ENCODE data around the gene CCSER1.

CCSER1 gene

DNA sequence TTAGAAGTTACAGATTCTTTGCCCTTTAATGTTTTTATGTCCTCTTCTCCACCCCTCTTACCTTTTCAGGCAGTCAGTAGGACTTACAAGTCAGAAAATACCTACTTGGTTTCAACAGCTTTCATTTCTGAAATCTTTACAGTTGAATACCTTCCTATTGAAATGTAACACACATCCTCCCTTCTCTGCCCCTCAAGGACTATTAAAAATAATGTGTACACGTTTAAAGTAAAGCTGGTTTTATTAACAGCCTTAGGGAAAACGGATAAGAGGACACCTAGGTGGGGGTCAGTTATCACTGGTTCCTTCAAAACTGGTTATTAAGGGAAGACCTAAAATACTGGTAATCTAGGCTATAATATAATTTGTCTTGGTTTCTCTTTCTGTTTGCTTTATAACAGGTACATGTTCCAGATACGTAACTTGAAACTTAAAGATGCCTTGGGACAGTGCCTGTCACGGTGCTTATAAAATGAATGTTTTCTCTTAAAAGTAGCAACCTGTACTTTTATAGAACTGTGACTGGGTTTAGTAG is 1.8 kb downstream of the CCSER1 start:
- no peak for DNase-seq

DNA sequence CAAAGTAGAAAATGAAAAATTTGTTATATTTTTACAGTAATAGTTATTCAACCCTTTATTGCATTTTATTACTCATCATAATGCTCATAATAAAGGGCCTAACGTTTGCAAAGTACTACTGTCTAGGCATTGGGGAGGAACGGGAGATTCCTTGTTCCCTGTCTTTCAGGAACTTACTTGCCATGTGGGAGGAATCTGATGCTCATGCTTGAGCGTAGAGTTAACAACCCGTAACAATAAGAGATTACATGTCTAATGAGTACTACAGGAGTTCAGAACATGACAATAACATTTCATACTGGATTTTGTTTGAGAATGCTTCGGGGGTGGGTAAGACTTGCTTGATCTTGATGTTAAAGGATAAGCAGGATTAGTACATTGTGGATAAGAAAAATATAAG is 2.9 kb downstream of the CCSER1 start:
- no peak for DNase-seq

DNA sequence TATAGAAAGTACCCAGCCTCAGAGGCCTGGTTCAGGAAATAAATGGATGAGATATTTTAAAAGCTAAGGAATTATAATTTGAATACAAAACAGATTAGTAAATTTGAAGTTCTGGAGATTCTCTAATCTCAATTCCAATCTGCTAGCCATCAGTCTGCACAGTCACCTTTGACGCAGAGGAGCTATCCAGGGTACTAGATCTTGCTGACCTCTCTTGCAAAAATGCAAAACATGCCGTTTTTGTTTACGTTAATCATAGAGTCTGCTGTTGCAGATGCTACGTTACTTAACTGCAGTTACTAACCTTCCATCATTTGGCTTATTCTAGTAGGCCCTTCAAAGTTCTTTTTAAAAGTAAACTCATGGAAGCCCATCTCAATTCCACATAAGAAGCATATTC is 10.4 kb downstream of the CCSER1 start:
- no peak for DNase-seq

DNA sequence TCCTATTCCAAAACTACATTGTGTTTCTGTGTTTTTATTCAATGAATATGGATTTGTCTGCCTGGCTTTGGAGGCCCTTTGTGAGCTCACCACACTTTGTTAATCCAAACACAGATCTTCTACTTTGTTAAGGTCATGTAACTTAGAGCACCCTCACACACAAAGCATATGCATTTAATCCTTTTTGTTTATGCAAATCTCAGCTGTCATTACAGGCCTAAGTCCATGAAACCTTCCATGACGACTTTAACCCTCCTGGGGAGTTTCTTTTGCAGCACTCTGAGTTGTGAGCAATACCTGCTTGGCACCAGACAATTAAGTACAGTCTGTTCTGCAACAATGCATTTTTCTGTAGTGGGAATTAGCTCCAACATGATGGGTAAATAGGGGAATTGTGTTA is 14.9 kb downstream of the CCSER1 start:
- DNase-seq, result no peak

DNA sequence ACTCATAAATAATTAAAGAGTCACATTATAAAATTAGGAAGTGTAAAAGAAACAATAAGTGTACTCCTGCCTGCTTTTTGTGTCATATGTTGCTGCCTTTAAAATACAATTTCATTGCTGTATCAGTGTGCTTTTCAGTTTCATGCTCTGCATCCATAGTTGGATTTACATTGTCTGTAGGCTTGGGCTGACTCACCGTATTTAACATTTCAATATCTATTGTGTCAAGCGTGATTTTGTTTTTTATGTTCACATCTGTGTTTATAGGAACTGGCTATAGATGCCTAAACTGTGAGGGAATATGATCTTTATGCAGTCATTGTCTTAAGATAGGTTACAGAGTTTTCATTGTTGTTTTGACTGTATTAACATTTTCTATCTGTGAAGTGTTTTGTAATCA is 18.1 kb downstream of the CCSER1 start:
- DNase-seq, result no peak

DNA sequence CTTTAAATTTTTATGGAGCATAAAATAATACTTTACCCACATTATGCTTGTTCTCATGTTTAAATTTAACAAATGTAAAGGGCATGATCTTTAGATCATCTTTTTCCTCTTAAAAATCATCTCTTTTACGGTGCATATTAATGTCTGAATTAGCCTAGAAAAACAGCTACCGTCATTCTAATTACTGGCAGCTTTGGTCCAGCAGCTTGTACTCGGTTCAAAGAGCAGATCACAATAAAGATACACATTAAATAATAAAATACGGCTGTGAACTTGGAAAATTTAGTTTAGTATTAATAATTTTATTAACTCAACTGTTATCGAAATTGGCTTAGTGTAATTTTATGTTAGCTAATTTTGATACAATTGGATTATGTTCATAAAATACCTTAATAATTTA is 19.1 kb downstream of the CCSER1 start:
- no peak for DNase-seq

DNA sequence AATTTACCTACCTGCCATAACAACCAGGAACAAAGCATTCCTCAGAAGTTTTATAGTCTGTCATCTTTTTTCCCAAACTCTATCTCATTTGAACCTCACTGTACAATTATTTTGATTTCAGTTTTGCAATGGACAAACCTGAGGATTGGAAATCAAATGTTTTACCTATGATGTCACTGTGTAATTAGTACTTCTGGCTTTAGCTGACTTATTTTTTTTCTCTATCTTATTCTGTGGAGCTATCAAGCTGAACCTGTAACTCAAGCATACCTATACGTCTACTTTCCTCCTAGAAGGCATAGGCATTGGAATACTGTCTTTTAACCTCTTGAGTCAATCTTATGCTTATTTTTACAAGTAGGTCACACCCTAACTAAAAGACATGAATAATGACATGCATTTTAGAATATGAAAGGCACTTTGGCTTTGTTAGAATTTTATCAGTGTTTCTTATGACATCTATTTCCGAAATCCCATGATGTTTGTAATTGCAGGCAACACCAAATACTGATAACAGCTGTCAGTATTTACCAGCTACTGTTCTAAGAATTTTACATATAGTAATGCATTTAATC is 21.5 kb downstream of the CCSER1 start:
- DNase-seq, result no peak

DNA sequence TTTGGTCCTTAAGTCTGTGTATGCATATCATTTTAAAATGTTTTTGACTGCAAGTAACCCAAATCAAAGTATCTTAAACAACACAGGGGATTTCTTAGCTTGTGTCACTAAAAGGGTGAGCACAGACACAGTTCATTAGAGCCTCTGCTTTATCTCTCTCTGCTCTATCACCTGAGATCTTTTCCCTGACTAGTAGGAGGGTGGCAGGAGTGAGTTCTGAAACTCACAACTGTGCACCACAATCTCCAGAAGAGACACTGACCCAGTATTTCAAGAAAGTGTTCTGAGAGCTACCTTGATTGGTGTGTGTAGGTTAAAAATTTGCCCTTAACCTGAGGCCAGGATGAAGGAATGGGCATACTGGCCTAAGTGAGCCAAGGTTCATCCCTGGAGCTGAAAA is 24.8 kb downstream of the CCSER1 start:
- DNase-seq, result no peak

DNA sequence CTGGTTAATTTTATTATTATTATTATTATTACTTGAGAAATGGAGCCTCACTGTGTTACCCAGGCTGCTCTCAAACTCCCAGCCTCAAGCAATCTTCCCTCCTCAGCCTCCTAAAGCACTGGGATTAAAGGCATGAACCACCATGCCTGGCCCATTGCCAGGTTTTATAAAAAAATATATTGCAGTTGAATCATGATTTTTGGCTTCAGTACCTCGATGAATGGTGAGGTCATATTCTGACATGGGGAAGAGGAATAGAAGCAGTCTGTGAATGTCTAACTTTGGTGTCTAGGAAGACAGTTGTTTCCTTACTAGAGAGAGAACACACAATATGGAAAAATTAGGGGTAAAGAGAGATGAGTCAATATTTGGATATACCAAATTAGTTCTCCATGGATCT is 32.0 kb downstream of the CCSER1 start:
- DNase-seq, result no peak

DNA sequence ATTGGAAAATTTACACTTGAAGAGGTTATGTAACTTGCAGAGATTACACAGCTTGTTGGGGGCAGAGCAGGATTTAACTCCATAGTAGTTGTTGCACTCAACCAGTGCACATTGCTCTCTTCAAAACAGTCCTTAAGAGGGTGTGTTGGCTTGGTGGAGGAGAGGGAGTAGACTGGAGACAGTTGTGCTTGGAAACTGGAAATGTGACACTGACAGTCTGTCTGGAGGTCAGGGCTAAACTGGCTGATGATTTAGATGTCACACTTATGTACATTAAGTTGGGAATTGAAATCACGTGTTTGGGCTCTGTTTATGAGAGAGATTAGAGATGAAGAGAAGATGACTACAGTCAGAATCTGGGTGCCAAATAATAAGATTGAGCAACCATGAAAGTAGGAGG is 32.9 kb downstream of the CCSER1 start:
- DNase-seq, result no peak

DNA sequence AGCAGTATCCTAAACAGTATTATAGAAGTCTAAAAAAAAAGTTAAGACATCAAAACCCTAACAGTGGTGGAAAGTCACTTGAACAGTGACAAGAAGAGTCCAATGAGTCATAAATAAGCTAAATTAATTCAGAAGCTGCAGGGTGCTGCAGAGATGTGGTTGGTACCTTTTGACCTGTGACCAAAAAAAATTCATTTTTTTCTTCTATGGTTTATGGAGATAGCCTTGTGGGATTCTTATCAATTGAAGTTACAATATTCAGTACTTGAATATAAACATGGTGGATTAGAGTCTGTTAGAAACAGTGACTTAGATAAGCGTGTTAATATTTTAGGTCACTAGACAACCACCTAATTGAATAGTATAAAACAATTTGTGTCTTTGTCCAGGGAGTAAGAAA is 35.4 kb downstream of the CCSER1 start:
- DNase-seq, result no peak

DNA sequence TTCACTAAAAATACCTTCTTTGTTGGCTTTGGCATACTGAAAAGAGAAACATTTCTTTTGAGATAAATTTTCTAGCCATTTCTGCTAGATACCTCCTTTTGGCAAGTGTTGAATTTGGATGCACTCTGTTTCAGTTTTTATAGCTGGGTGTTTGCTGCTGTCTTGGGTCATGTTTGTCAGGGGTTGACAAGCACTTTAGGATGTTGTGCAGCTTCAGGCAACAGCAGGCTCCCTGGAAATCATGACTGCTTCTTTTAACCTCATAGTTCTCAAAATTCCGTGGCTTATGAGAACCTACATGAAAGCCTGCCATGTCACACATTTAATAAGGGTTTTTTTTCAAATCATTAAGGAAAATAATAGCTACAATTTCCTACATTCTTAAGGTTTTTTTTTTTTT is 36.7 kb downstream of the CCSER1 start:
- no peak for DNase-seq

DNA sequence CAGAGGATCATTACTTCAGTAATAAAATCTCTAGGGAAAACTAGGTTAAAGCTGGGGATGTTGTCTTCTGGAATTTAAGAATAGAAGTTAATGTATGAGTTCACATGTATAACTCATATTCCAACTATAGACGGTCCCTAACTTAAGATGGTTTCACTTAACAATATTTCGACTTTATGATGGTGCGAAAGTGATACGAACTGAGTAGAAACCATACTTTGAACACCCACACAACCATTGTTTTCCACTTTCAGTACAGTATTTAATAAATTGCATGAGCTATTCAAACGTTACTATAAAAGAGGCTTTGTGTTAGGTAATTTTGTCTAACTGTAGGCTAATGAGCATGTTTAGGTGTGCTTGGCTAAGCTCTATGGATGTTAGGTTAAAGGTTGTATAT is 38.7 kb downstream of the CCSER1 start:
- no peak for DNase-seq

DNA sequence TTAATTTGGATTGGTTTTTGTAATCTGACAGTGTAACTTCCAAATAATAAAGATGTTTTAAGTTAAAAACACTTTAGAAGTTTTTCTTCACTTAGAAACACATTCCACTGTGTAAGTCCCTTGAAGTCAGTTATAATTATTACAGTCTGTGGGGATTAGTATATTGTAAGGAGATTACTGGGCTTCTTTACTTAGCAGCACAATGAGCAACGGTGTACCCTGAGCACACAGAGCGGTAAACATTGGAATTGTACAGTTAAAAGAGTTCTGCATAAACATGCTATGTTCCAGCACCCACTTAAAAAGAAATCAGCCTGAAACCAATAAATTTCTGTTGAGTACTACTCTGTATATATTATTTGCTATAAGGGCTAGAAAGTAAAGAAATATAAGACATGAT is 44.3 kb downstream of the CCSER1 start:
- DNase-seq, result no peak

DNA sequence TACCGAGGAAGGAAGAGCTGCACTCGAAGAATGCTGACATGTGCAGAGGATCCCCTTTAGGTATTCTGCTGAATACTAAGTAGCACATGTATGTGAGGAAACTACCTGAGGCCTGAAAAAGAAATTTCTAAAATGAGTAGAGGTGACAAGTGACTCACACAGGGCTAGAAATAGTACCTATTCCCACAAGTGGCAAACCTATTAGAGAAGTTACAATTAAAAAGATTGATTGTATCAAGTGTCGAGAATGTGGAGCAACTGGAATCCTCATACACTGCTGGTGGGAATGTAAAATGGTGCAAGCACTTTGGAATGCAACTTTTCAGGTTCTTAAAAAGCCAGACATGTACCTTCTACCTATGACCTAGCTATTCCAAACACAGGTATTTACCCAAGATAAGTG is 47.4 kb downstream of the CCSER1 start:
- no peak for DNase-seq

DNA sequence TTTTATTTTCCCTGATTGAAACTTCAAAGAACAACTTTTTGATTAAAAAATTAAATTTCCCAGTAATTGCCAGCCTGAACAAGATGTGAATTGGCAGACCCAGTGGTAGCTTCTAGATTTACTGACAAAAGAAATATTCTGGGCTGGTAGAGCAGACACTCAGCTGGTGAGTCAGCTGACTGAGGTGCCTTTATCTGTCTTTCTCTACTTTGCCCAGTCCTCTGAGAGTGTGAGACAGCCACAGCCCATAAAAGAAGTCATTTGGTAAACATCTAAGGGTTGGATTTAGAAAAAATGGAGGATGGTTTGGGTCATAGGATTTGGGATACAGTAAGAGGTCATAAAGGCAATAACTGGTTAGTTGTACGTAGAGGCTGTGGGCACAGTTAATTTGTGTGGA is 54.5 kb downstream of the CCSER1 start:
- no peak for DNase-seq

DNA sequence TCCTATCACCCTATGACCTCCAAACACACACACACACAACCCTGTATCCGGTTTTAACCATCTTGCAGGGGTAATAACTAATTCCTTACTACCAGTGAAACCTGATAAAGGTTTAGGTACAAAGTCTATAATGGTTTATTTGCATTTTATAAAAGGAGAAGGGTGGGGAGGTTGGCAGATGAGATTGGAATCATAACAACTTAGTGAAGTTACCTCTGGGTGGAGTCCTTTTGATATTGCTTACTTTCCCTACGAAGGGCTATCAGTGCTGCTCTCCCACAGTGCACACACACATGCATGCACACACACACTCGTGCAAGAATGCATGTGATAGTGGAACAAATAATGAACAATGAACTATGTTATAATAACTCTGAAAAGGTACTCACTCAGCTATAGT is 56.1 kb downstream of the CCSER1 start:
- DNase-seq, result no peak

DNA sequence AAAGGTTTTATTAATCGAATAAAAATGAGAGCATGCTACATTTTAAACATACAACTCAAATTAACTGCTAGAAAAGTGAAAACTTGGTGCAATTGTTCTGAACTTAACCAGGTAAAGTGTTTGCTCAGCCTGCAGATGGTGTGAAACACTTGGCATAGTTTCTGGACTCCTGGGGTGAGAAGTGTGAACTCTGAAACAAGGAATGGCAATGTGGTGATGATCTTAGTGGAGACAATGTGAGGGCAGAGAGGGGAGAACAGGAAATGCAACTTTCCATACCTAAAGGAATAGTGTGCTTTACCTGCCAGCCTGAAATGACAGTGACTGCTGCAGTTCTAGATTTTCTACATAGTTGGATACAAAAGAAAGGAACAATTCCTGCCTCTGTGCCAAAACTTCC is 57.4 kb downstream of the CCSER1 start:
- no peak for DNase-seq

DNA sequence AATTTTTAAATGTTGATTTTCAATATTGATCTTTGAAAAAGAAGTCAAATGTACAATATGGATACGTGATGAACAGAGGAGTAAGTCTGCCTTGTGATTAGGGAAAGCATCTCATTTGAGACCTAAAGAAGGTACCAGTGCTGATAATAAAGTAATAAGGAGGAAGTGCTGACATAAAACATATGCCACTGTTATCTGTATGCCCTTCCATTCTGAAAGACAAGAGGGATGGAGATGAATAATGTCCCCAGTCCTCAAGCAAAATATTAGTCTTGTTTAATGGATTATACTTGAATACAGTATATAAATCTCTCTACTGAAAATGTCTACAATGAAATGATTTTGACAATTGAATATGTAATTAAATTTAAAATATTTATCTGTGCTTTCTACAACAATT is 58.2 kb downstream of the CCSER1 start:
- DNase-seq, result no peak

DNA sequence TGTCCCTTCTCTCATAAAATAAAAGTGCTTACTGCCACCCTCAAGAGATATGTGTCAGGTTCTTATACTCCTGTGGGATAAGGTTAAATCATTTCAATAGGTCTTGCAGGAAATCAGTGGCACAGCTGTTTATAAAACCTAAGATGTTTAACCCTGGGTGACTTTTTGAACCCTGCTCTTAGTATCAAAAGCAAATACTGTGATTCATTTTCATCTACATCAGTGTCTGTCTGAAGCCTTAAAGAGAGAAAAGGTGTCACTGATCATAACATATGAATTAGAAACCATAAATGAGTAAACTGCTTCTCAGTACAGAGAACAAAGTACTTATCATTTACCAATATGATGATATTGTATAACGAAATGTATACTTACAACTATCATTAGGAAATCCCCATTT is 59.0 kb downstream of the CCSER1 start:
- no peak for DNase-seq

DNA sequence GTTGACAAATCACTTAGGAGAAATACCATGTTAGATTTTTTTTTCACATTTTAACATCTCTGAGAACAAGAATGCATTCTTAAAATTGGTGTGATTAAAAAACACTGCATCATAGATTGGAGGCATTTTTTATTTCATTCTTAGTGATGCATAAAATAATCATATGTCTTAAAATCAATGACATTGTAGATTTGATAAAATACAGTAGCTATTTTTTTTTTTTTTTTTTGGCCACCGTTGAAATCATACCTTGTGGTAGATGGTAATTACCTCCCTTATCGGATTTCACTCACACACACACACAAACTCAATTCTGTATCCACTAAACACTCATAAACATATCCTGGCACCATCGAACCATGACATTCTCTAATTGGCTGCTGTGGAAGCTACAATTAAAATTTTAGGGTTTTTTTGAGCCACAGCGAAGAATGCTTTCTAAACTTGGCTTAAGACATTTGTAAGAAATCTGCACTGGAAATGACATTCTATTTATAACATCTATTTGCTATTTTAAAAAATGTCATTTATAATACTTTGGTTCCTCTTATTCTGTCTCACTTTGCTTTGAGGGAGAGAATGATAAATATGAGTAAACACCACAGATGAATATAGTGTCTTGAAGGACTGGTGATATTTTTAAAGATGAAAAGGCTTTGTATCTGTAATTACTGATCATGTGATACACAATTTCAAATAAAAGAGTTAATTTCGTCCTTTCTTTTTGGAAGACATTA is 60.1 kb downstream of the CCSER1 start:
- DNase-seq, result no peak

DNA sequence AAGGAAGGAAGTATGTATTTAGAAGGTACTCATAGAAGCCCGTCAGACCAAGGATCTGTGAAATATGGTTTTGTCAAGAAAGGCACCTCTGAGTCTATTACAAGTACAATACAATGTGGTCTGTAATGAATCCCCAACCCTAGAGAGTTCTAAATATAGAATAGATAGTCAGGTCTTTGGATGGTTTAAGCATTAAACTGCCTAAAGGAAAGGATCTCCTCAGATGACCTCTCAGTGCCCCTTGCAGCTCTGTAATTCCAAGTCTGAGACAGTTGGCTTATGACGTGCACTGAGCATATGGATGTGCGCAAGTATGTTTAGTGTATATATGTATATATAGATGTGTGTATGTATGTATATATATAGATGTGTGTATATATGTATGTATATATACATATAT is 62.0 kb downstream of the CCSER1 start:
- DNase-seq, result no peak

DNA sequence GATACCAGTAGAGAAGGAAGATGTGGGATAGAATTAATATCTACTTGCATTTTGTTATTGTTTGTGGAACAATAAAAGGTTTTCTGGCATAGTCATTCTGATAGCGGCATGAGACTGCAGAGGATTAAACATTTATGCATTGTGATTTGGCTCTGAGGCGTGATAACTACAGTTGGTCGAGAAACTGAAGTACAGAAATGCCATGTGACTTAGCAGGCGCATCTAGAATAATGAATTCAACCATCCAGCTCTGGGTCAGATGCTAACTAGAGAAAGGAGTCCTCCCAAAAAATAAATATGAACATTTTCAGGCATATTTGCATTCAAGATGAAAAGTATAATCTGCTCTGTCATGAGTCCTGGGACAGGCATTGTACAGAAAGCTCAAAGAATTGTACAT is 62.8 kb downstream of the CCSER1 start:
- DNase-seq, result no peak

DNA sequence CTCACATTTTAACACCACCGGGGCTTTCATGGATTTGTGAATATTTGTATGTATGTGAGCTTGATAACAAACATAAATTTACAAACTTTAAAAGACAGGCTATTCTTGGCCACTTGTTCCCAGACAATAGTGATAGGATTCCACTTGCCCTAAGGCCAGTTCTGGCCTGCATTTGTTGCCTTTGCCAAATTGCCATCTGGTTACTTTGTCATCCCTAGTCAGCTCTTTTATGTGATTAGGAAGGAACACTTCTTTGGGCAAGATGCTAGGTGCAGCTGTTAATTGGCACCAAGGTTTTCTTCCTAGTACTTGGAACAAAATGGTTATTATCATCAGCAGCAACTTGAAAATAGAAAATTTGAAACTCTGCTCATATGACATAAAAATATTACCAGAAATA is 63.3 kb downstream of the CCSER1 start:
- DNase-seq, result no peak

Data from bone marrow (tissue), 2 donors.